H9 (cell line): ENCODE results near the gene TTLL1. TPM values are rescaled to one million over a fixed set of nuclear protein-coding genes. Genes with fewer than 3 reads are reported as not detected.

Experiments used
- DNase-seq: peaks from one replicate; pipeline ENCODE4 v3.0.0-alpha.2; 2017
- H2AFZ ChIP-seq: one replicate; pipeline ENCODE4 v1.6.1; 2013; ENCODE audit warnings: mild to moderate bottlenecking, low read length, control low read depth, moderate library complexity
- H2AK5ac ChIP-seq: 2 replicates; pipeline ENCODE4 v1.6.1; 2013; ENCODE audit warnings: low read length, control low read depth, mixed read lengths; ENCODE audit not compliant: insufficient read length
- H2BK120ac ChIP-seq: one replicate; pipeline ENCODE4 v1.6.1; 2013; ENCODE audit warnings: low read depth, mild to moderate bottlenecking, low read length, control low read depth, inconsistent platforms; ENCODE audit not compliant: poor library complexity, severe bottlenecking
- H2BK12ac ChIP-seq: 2 replicates; pipeline ENCODE4 v1.6.1; 2013; ENCODE audit warnings: low read length, control low read depth, mixed read lengths, low read depth; ENCODE audit not compliant: insufficient read length
- H2BK15ac ChIP-seq: 2 replicates; pipeline ENCODE4 v1.6.1; 2013; ENCODE audit warnings: low read depth, low read length, control low read depth
- H2BK20ac ChIP-seq: one replicate; pipeline ENCODE4 v1.6.1; 2013; ENCODE audit warnings: low read depth, mild to moderate bottlenecking, low read length, control low read depth, inconsistent platforms; ENCODE audit not compliant: poor library complexity, severe bottlenecking
- H2BK5ac ChIP-seq: 2 replicates; pipeline ENCODE4 v1.6.1; 2013; ENCODE audit warnings: low read length, control low read depth, mixed read lengths; ENCODE audit not compliant: insufficient read length
- H3K14ac ChIP-seq: 2 replicates; pipeline ENCODE4 v1.6.1; 2013; ENCODE audit warnings: low read length, control low read depth; ENCODE audit not compliant: insufficient read depth
- H3K18ac ChIP-seq: 2 replicates; pipeline ENCODE4 v1.6.1; 2013; ENCODE audit warnings: low read depth, mild to moderate bottlenecking, mixed read lengths, low read length, control low read depth; ENCODE audit not compliant: insufficient read length
- H3K23ac ChIP-seq: 2 replicates; pipeline ENCODE4 v1.6.1; 2013; ENCODE audit warnings: low read length, control low read depth, mixed read lengths, low read depth; ENCODE audit not compliant: insufficient read length
- H3K23me2 ChIP-seq: 2 replicates; pipeline ENCODE4 v1.6.1; 2013; ENCODE audit warnings: low read depth, mild to moderate bottlenecking, mixed read lengths, low read length, control low read depth; ENCODE audit not compliant: insufficient read length, poor library complexity, severe bottlenecking
- H3K27ac ChIP-seq: 2 replicates; pipeline ENCODE4 v1.5.1; 2013; ENCODE audit warnings: low read length, control low read depth, mixed read lengths, low read depth; ENCODE audit not compliant: insufficient read length
- H3K27me3 ChIP-seq: 2 replicates; pipeline ENCODE4 v1.6.1; 2013; ENCODE audit warnings: low read length, control low read depth, inconsistent platforms; ENCODE audit not compliant: insufficient read depth
- H3K4ac ChIP-seq: 2 replicates; pipeline ENCODE4 v1.6.1; 2013; ENCODE audit warnings: low read depth, mild to moderate bottlenecking, control low read depth, inconsistent platforms, low read length, moderate library complexity
- H3K4me1 ChIP-seq: 2 replicates; pipeline ENCODE4 v1.6.1; 2013; ENCODE audit warnings: low read length, control low read depth, inconsistent platforms; ENCODE audit not compliant: insufficient read depth
- H3K4me2 ChIP-seq: 2 replicates; pipeline ENCODE4 v1.6.1; 2013; ENCODE audit warnings: low read length, control low read depth, mixed read lengths; ENCODE audit not compliant: insufficient read length, insufficient read depth
- H3K56ac ChIP-seq: 2 replicates; pipeline ENCODE4 v1.6.1; 2013; ENCODE audit warnings: low read depth, mild to moderate bottlenecking, mixed read lengths, low read length, control low read depth; ENCODE audit not compliant: insufficient read length
- H3K79me1 ChIP-seq: 2 replicates; pipeline ENCODE4 v1.6.1; 2013; ENCODE audit warnings: low read depth, mild to moderate bottlenecking, moderate library complexity, low read length, control low read depth, inconsistent platforms; ENCODE audit not compliant: insufficient read depth, poor library complexity, severe bottlenecking
- H3K79me2 ChIP-seq: 2 replicates; pipeline ENCODE4 v1.6.1; 2013; ENCODE audit warnings: low read length, control low read depth, inconsistent platforms; ENCODE audit not compliant: insufficient read depth
- H3K9ac ChIP-seq: 2 replicates; pipeline ENCODE4 v1.6.1; 2013; ENCODE audit warnings: low read length, control low read depth, mixed read lengths; ENCODE audit not compliant: insufficient read length; ENCODE audit errors: extremely low read depth
- H3K9me3 ChIP-seq: one replicate; pipeline ENCODE4 v1.6.1; 2013; ENCODE audit warnings: low read depth, low read length, inconsistent platforms; ENCODE audit not compliant: control insufficient read depth
- H3T11ph ChIP-seq: one replicate; pipeline ENCODE4 v1.6.1; 2013; ENCODE audit warnings: mild to moderate bottlenecking, low read length, control low read depth, inconsistent platforms
- H4K20me1 ChIP-seq: one replicate; pipeline ENCODE4 v1.6.1; 2013; ENCODE audit not compliant: control insufficient read depth, insufficient read length, insufficient read depth
- H4K5ac ChIP-seq: 2 replicates; pipeline ENCODE4 v1.6.1; 2013; ENCODE audit warnings: low read depth, mild to moderate bottlenecking, mixed read lengths, low read length, control low read depth; ENCODE audit not compliant: insufficient read length
- H4K8ac ChIP-seq: replicated peaks from 2 replicates; pipeline ENCODE4 v1.6.1; 2013; ENCODE audit warnings: low read length, control low read depth, mixed read lengths, low read depth; ENCODE audit not compliant: insufficient read length
- H4K91ac ChIP-seq: 2 replicates; pipeline ENCODE4 v1.6.1; 2013; ENCODE audit warnings: low read depth, mild to moderate bottlenecking, moderate library complexity, mixed read lengths, low read length, control low read depth; ENCODE audit not compliant: insufficient read length
- H3K27ac Mint-ChIP-seq, 3 experiments: 2 replicates in 2 of 3; 3 replicates in 1 of 3; pipeline ENCODE4 v1.8.0; 2020 to 2021; ENCODE audit warnings: mixed read lengths in 3 of 3, mild to moderate bottlenecking in 1 of 3, moderate library complexity in 1 of 3
- H3K27me3 Mint-ChIP-seq: 2 replicates; pipeline ENCODE4 v1.8.0; 2021; ENCODE audit warnings: low read depth, mild to moderate bottlenecking, moderate library complexity, mixed read lengths
- H3K36me3 Mint-ChIP-seq, 3 experiments: 2 replicates in 2 of 3; 3 replicates in 1 of 3; pipeline ENCODE4 v1.8.0; 2020 to 2021; ENCODE audit warnings: low read depth in 3 of 3, mixed read lengths in 3 of 3; ENCODE audit not compliant: insufficient read depth in 1 of 3
- H3K4me1 Mint-ChIP-seq, 2 experiments: 2 replicates each; pipeline ENCODE4 v1.8.0; 2020; ENCODE audit warnings: mixed read lengths in 2 of 2
- H3K4me3 Mint-ChIP-seq, 2 experiments: 2 replicates in 1 of 2; 3 replicates in 1 of 2; pipeline ENCODE4 v1.8.0; 2020 to 2021; ENCODE audit warnings: mild to moderate bottlenecking in 2 of 2, mixed read lengths in 2 of 2, moderate library complexity in 1 of 2
- H3K9me3 Mint-ChIP-seq, 2 experiments: 2 replicates in 1 of 2; 3 replicates in 1 of 2; pipeline ENCODE4 v1.8.0; 2020; ENCODE audit warnings: mild to moderate bottlenecking in 2 of 2, mixed read lengths in 2 of 2, moderate library complexity in 1 of 2
- CTCF ChIP-seq: fragments of 200-600 bp; sonication (generic); conservative IDR thresholded peaks from 3 replicates; pipeline ENCODE4 v1.8.0; 2021; ENCODE audit warnings: antibody characterized with exemption, mild to moderate bottlenecking
- WGBS: extraction: QIAGEN DNeasy Blood & Tissue Kit; methylation state at CpG from one replicate; pipeline ENCODE4 v1.1.7; 2013; ENCODE audit warnings: missing lambda C conversion rate, low lambda C conversion rate, mixed read lengths; ENCODE audit not compliant: insufficient read length; ENCODE audit errors: extremely low coverage; 5-methylcytosine and 5-hydroxymethylcytosine counted together
- total RNA-seq: library from RNA; stranded (reverse); gene quantifications from 2 replicates; pipeline ENCODE4 v1.2.1, GENCODE V29; 2021

TTLL1 gene
- total RNA-seq, 1 experiment from 2014 or later = 4.1 TPM

DNA sequence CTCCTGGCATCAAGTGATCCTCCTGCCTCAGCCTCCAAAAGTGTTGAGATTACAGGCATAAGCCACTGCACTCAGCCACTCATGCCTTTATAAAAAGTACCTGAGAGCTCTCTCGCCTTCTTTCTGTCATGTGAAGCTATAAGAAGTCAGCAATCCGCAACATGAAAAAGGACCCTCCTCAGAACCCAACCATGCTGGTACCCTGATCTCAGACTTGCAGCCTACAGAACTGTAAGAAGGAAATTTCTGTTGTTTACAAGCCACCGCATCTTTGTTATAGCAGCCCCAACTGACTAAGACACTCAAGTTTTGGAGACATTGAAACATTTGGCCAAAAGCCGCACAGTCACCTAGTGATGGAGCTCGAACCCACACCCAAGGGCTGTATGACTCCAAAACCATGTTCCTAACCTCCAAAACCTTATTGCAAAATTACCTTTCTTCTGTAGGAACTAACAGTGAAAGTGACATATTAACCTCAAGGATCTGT, 83.1 kb downstream of the TTLL1 start:
- no peak for DNase-seq
- Mint-ChIP-seq H3K36me3 (peaks cover 3 to 9% (median 4%) of the 10 kb centered on the region in 3 experiments; a peak in 6 of 7 replicates), H3K9me3 (no peaks in the 10 kb centered on the region), H3K4me1 (peaks cover 69 to 70% of the 10 kb centered on the region in 2 experiments), H3K27me3 (no peaks in the 10 kb centered on the region), H3K27ac (peak overlapping the region; percentile 42 to 82 (median 45); a peak in 4 of 7 replicates), H3K4me3 (no peak overlapping the region)
- Histone ChIP-seq H3K27ac (no peak overlapping the region), H3T11ph (no peak overlapping the region), H4K91ac (no peak overlapping the region), H4K20me1 (no peaks in the 10 kb centered on the region), H3K18ac (no peak overlapping the region), H2BK120ac (no peak overlapping the region), H3K14ac (no peak overlapping the region), H3K27me3 (no peaks in the 10 kb centered on the region), H2BK15ac (no peak overlapping the region), H3K79me1 (peaks cover 3% of the 10 kb centered on the region), H2BK5ac (no peak overlapping the region), H3K4me2 (no peak overlapping the region), H3K56ac (no peak overlapping the region), H2AFZ (no peak overlapping the region), H3K4me1 (peaks cover 9% of the 10 kb centered on the region; the same call in 1 of the 2 replicates), H3K79me2 (peaks cover 48% of the 10 kb centered on the region; the same call in 1 of the 2 replicates), H2AK5ac (no peak overlapping the region), H2BK12ac (no peak overlapping the region), H4K5ac (no peak overlapping the region), H3K23ac (no peak overlapping the region), H4K8ac (no peak overlapping the region), H2BK20ac (no peak overlapping the region), H3K9ac (no peak overlapping the region), H3K9me3 (no peaks in the 10 kb centered on the region), H3K23me2 (no peaks in the 10 kb centered on the region), H3K4ac (no peak overlapping the region)
- no peak for TF ChIP-seq CTCF
- WGBS = no CpG with 5 or more reads among the region's 5 CpGs
